ENCODE measurements around the gene TAF4. TPM values are rescaled to one million over a fixed set of nuclear protein-coding genes. Genes with fewer than 3 reads are reported as not detected.

The TAF4 gene
- total RNA-seq, 1 experiment from 2014 or later = 64.3 TPM

GRCh38 chr20:61977419-61977786 lies 88.3 kb downstream of the TAF4 start:
- no peak overlapping the region for H3K27ac Mint-ChIP-seq (ENCODE audit: unreplicated experiment)
- CTCF ChIA-PET = no interaction called here
- peaks cover 7% of the 10 kb centered on the region for H3K4me1 Mint-ChIP-seq (ENCODE audit: low read depth, unreplicated experiment)
- no peak for DNase-seq
- H3K4me3 Mint-ChIP-seq (ENCODE audit: low read depth, unreplicated experiment) = no peak overlapping the region
- TF ChIP-seq CTCF (IDR thresholded peaks at IDR 0.05; ENCODE audit: unreplicated experiment) = no peak
- no TSS peak for BruUV-seq (replicated peaks)
- no peaks in the 10 kb centered on the region for H3K27me3 Mint-ChIP-seq (ENCODE audit: unreplicated experiment)
- H3K36me3 Mint-ChIP-seq (ENCODE audit: insufficient read depth, unreplicated experiment) = peaks cover 48% of the 10 kb centered on the region
- intact Hi-C loops (cut with micrococcal nuclease; ENCODE audit: unreplicated experiment) = no loop called here
- H3K9me3 Mint-ChIP-seq (ENCODE audit: low read depth, unreplicated experiment) = peaks cover 2% of the 10 kb centered on the region

- H3K9me3 Mint-ChIP-seq (ENCODE audit: low read depth, unreplicated experiment) = peaks cover 2% of the 10 kb centered on the region
These were observed 88.8 kb downstream of the TAF4 start for GRCh38 chr20:61976644-61977418.

GRCh38 chr20:61976263-61976643 lies 89.4 kb downstream of the TAF4 start:
- no peak for TF ChIP-seq CTCF (IDR thresholded peaks at IDR 0.05; ENCODE audit: unreplicated experiment)
- Mint-ChIP-seq H3K27me3 (ENCODE audit: unreplicated experiment) (no peaks in the 10 kb centered on the region), H3K9me3 (ENCODE audit: low read depth, unreplicated experiment) (no peaks in the 10 kb centered on the region), H3K27ac (ENCODE audit: unreplicated experiment) (no peak overlapping the region), H3K4me1 (ENCODE audit: low read depth, unreplicated experiment) (peaks cover 3% of the 10 kb centered on the region), H3K4me3 (ENCODE audit: low read depth, unreplicated experiment) (no peak overlapping the region), H3K36me3 (ENCODE audit: insufficient read depth, unreplicated experiment) (peaks cover 42% of the 10 kb centered on the region)
- BruUV-seq (replicated peaks) = no TSS peak
- CTCF ChIA-PET = interaction anchor here (0.7 kb wide), 1 partner anchor 674 kb away, joined by 3 read pairs; no protein-coding TSS in a partner anchor
- intact Hi-C loops (cut with micrococcal nuclease; ENCODE audit: unreplicated experiment) = no loop called here
- DNase-seq = no peak

More at GRCh38 chr20:61976644-61977418, 88.8 kb downstream of the TAF4 start:
- no peaks in the 10 kb centered on the region for H3K27me3 Mint-ChIP-seq (ENCODE audit: unreplicated experiment)
- no peak for DNase-seq
- no peak overlapping the region for H3K27ac Mint-ChIP-seq (ENCODE audit: unreplicated experiment)
- H3K4me3 Mint-ChIP-seq (ENCODE audit: low read depth, unreplicated experiment) = no peak overlapping the region
- peaks cover 42% of the 10 kb centered on the region for H3K36me3 Mint-ChIP-seq (ENCODE audit: insufficient read depth, unreplicated experiment)
- intact Hi-C loops (cut with micrococcal nuclease; ENCODE audit: unreplicated experiment) = no loop called here
- BruUV-seq (replicated peaks) = no TSS peak
- CTCF ChIA-PET = no interaction called here
- H3K4me1 Mint-ChIP-seq (ENCODE audit: low read depth, unreplicated experiment) = peaks cover 7% of the 10 kb centered on the region
- TF ChIP-seq CTCF (IDR thresholded peaks at IDR 0.05; ENCODE audit: unreplicated experiment) = no peak

GRCh38 chr20:61975407-61976129 lies 90.1 kb downstream of the TAF4 start:
- H3K27ac Mint-ChIP-seq (ENCODE audit: unreplicated experiment) = no peak overlapping the region
- CTCF ChIA-PET = interaction anchor here (0.6 to 0.7 kb wide), 2 partner anchors 25 to 675 kb away, joined by 3 read pairs; no protein-coding TSS in a partner anchor
- no peak overlapping the region for H3K4me3 Mint-ChIP-seq (ENCODE audit: low read depth, unreplicated experiment)
- H3K36me3 Mint-ChIP-seq (ENCODE audit: insufficient read depth, unreplicated experiment) = peaks cover 40% of the 10 kb centered on the region
- no TSS peak for BruUV-seq (replicated peaks)
- intact Hi-C loops (cut with micrococcal nuclease; ENCODE audit: unreplicated experiment) = no loop called here
- no peak for DNase-seq
- no peaks in the 10 kb centered on the region for H3K27me3 Mint-ChIP-seq (ENCODE audit: unreplicated experiment)
- no peak for TF ChIP-seq CTCF (IDR thresholded peaks at IDR 0.05; ENCODE audit: unreplicated experiment)
- H3K4me1 Mint-ChIP-seq (ENCODE audit: low read depth, unreplicated experiment) = no peaks in the 10 kb centered on the region
- H3K9me3 Mint-ChIP-seq (ENCODE audit: low read depth, unreplicated experiment) = no peaks in the 10 kb centered on the region
